Right forelimb (tissue), 1 donor: Measurements from ENCODE around the gene TCP11L2.
"Not testable (repeated sequence)": the region's sequence is repeated elsewhere in the genome, so short reads cannot be mapped to it uniquely, and the experiment has no call there.

Experiments
- DNase-seq: peaks from one replicate; pipeline ENCODE4 v3.0.0-alpha.2; 2018

Gene TCP11L2

GRCh38 chr12:106308121-106308520 is 5.6 kb downstream of the TCP11L2 start:
- no peak for DNase-seq

- no peak for DNase-seq
Observed at GRCh38 chr12:106308611-106309010, 6.1 kb downstream of the TCP11L2 start.

- no peak for DNase-seq
Observed at GRCh38 chr12:106309671-106310505, 7.4 kb downstream of the TCP11L2 start.

- DNase-seq: no peak
Observed at GRCh38 chr12:106310687-106311086, 8.2 kb downstream of the TCP11L2 start.

GRCh38 chr12:106311139-106311538 is 8.6 kb downstream of the TCP11L2 start:
- no peak for DNase-seq

- DNase-seq: not testable (repeated sequence)
Observed at GRCh38 chr12:106313413-106313812, 10.9 kb downstream of the TCP11L2 start.

GRCh38 chr12:106315523-106315922 is 13.0 kb downstream of the TCP11L2 start:
- DNase-seq: no peak

GRCh38 chr12:106317406-106318082 is 15.0 kb downstream of the TCP11L2 start:
- DNase-seq: no peak

- no peak for DNase-seq
Observed at GRCh38 chr12:106321139-106321850, 18.8 kb downstream of the TCP11L2 start.

GRCh38 chr12:106323537-106323936 is 21.0 kb downstream of the TCP11L2 start:
- no peak for DNase-seq

- no peak for DNase-seq
Observed at GRCh38 chr12:106327309-106327869, 24.9 kb downstream of the TCP11L2 start.

GRCh38 chr12:106328735-106329134 is 26.2 kb downstream of the TCP11L2 start:
- DNase-seq: no peak

- DNase-seq: no peak
Observed at GRCh38 chr12:106329231-106329982, 26.9 kb downstream of the TCP11L2 start.

- DNase-seq: no peak
Observed at GRCh38 chr12:106331599-106331998, 29.1 kb downstream of the TCP11L2 start.

GRCh38 chr12:106332536-106332935 is 30.0 kb downstream of the TCP11L2 start:
- no peak for DNase-seq

- DNase-seq: no peak
Observed at GRCh38 chr12:106333010-106333409, 30.5 kb downstream of the TCP11L2 start.

- no peak for DNase-seq
Observed at GRCh38 chr12:106333756-106334155, 31.2 kb downstream of the TCP11L2 start.

- no peak for DNase-seq
Observed at GRCh38 chr12:106341086-106341877, 38.7 kb downstream of the TCP11L2 start.

- peak; percentile 65 for DNase-seq
Observed at GRCh38 chr12:106342397-106343213, 40.1 kb downstream of the TCP11L2 start.

GRCh38 chr12:106343214-106343528 is 40.6 kb downstream of the TCP11L2 start:
- DNase-seq: no peak

GRCh38 chr12:106344131-106344530 is 41.6 kb downstream of the TCP11L2 start:
- no peak for DNase-seq
